OCI-LY7 (cell line): ENCODE data around the gene BPIFB2.

ENCODE experiments used
- EZH2phosphoT487 ChIP-seq: fragments of 200-600 bp; sonication (generic); IDR thresholded peaks from 2 replicates; pipeline ENCODE4 v1.6.1; 2018; ENCODE audit warnings: low read depth, borderline replicate concordance, mild to moderate bottlenecking, mixed run types, antibody characterized with exemption, low read length, moderate library complexity, mixed read lengths
- TF ChIP-seq, protein P1 (sequence below): fragments of 200-600 bp; sonication (generic); conservative IDR thresholded peaks from 2 replicates; pipeline ENCODE4 v1.5.1; 2014; ENCODE audit warnings: mild to moderate bottlenecking, antibody characterized with exemption, low read length, moderate library complexity, mixed read lengths

DNA sequence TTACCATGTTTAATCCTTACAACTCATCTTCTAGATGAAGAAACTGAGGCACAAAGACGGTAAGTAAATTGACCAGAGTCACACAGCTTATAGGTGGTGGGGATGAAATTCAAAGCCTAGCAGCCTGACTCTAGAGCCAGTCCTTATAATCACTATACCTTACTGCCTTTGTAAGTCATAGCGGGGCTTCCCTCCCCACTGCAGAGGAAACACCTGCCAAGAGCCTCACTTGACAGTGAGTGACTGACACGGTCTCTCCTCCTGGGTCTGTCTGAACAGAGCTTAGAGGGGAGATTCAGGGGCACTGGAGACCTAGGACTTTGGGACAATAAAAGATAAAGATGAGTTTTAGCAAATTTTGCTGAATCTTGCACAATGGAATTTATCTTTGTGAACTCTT, 16.1 kb upstream of the BPIFB2 start:
- TF ChIP-seq, protein P1, sequence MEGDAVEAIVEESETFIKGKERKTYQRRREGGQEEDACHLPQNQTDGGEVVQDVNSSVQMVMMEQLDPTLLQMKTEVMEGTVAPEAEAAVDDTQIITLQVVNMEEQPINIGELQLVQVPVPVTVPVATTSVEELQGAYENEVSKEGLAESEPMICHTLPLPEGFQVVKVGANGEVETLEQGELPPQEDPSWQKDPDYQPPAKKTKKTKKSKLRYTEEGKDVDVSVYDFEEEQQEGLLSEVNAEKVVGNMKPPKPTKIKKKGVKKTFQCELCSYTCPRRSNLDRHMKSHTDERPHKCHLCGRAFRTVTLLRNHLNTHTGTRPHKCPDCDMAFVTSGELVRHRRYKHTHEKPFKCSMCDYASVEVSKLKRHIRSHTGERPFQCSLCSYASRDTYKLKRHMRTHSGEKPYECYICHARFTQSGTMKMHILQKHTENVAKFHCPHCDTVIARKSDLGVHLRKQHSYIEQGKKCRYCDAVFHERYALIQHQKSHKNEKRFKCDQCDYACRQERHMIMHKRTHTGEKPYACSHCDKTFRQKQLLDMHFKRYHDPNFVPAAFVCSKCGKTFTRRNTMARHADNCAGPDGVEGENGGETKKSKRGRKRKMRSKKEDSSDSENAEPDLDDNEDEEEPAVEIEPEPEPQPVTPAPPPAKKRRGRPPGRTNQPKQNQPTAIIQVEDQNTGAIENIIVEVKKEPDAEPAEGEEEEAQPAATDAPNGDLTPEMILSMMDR: no peak
- TF ChIP-seq EZH2phosphoT487: no peak
